Lung microvascular endothelial cell (primary cell): ENCODE data around the gene SPATA21. TPM values are rescaled to one million over a fixed set of nuclear protein-coding genes. Genes with fewer than 3 reads are reported as not detected.
A peak's percentile ranks its signal among the peaks of the same experiment; 100 is the strongest.

Source experiments
- DNase-seq, 2 donors: peaks; one replicate each; pipeline versions ENCODE4 v3.0.0 to v3.0.0-alpha.2; 2010; ENCODE audit warnings: low read depth in 2 of 2
- total RNA-seq: library from RNA; depleted of rRNA; stranded (reverse); fragments of >200 nt; gene quantifications from 2 replicates; pipeline ENCODE4 v1.2.1, GENCODE V29; 2014

The SPATA21 gene
- total RNA-seq, 1 donor from 2014 or later = not detected

- DNase-seq = peak; percentile 35 to 40
These were observed 85.7 kb downstream of the SPATA21 start for GRCh38 chr1:16351456-16351993.

GRCh38 chr1:16349847-16350406 is 87.3 kb downstream of the SPATA21 start:
- no peak for DNase-seq

Other genes with a start within 250 kb of the SPATA21 start
- 3.3 and 4.6 TPM in 2 replicates for gene ARHGEF19, start 224.8 kb downstream of the SPATA21 start, total RNA-seq
- 6.7 and 7.2 TPM in 2 replicates for gene CPLANE2, start 200.2 kb downstream of the SPATA21 start, total RNA-seq
- 5.2 and 6.3 TPM in 2 replicates for gene FBXO42, start 84.9 kb downstream of the SPATA21 start, total RNA-seq
- 24.4 and 28.4 TPM in 2 replicates for gene SZRD1, start 70.2 kb downstream of the SPATA21 start, total RNA-seq
- 132 and 179 TPM in 2 replicates for gene NECAP2, start 3.3 kb upstream of the SPATA21 start, total RNA-seq
- gene RNU1-1, start 76.9 kb upstream of the SPATA21 start, total RNA-seq = under 0.01 and 5,258 TPM in 2 replicates
- 20.2 and 20.7 TPM in 2 replicates for gene NBPF1, start 176.1 kb upstream of the SPATA21 start, total RNA-seq
- gene RNU1-3, start 229.5 kb upstream of the SPATA21 start, total RNA-seq = under 0.01 and 5,258 TPM in 2 replicates